HUES64 (cell line): ENCODE data around the gene GNA14.

ENCODE experiments used
- H3K27ac ChIP-seq: 2 replicates; pipeline ENCODE4 v1.7.0; 2013; ENCODE audit warnings: low read depth, low read length, inconsistent platforms
- H3K27me3 ChIP-seq: 2 replicates; pipeline ENCODE4 v1.6.1; 2013; ENCODE audit warnings: mild to moderate bottlenecking, low read length; ENCODE audit not compliant: insufficient read depth
- H3K36me3 ChIP-seq: 2 replicates; pipeline ENCODE4 v1.6.1; 2013; ENCODE audit warnings: mild to moderate bottlenecking, low read length; ENCODE audit not compliant: insufficient read depth
- H3K4me1 ChIP-seq: 2 replicates; pipeline ENCODE4 v1.6.1; 2013; ENCODE audit warnings: mild to moderate bottlenecking, low read length, moderate library complexity; ENCODE audit not compliant: insufficient read depth
- H3K4me3 ChIP-seq: 2 replicates; pipeline ENCODE4 v1.5.1; 2013; ENCODE audit warnings: mild to moderate bottlenecking, low read length, moderate library complexity
- H3K9ac ChIP-seq: 2 replicates; pipeline ENCODE4 v1.6.1; 2013; ENCODE audit warnings: mild to moderate bottlenecking, low read depth, low read length
- H3K9me3 ChIP-seq: 2 replicates; pipeline ENCODE4 v1.6.1; 2013; ENCODE audit warnings: low read depth, low read length; ENCODE audit not compliant: insufficient read depth
- WGBS: fragments of 150-250, 120-280 bp; methylation state at CpG from one replicate; pipeline ENCODE4 v1.1.7; 2013; ENCODE audit warnings: missing lambda C conversion rate; 5-methylcytosine and 5-hydroxymethylcytosine counted together

GNA14 gene

GRCh38 chr9:77599492-77599891, 48.6 kb downstream of the GNA14 start:
- Histone ChIP-seq H3K36me3 (no peaks in the 10 kb centered on the region), H3K9ac (no peak overlapping the region), H3K4me1 (peaks cover 35% of the 10 kb centered on the region), H3K27me3 (no peaks in the 10 kb centered on the region), H3K27ac (no peak overlapping the region), H3K9me3 (no peaks in the 10 kb centered on the region), H3K4me3 (no peak overlapping the region)
- 92% methylated on average over 7 of the region's 8 CpGs for WGBS

GRCh38 chr9:77598991-77599390, 49.1 kb downstream of the GNA14 start:
- Histone ChIP-seq H3K27me3 (no peaks in the 10 kb centered on the region), H3K9ac (no peak overlapping the region), H3K4me1 (peaks cover 31% of the 10 kb centered on the region), H3K36me3 (no peaks in the 10 kb centered on the region), H3K9me3 (no peaks in the 10 kb centered on the region), H3K27ac (no peak overlapping the region), H3K4me3 (no peak overlapping the region)
- 93% methylated on average over 3 of the region's 3 CpGs for WGBS

GRCh38 chr9:77598524-77598923, 49.6 kb downstream of the GNA14 start:
- Histone ChIP-seq H3K36me3 (no peaks in the 10 kb centered on the region), H3K9me3 (no peaks in the 10 kb centered on the region), H3K4me3 (no peak overlapping the region), H3K4me1 (peaks cover 29% of the 10 kb centered on the region), H3K27me3 (no peaks in the 10 kb centered on the region), H3K9ac (no peak overlapping the region), H3K27ac (no peak overlapping the region)
- 90% methylated on average over 3 of the region's 3 CpGs for WGBS

DNA sequence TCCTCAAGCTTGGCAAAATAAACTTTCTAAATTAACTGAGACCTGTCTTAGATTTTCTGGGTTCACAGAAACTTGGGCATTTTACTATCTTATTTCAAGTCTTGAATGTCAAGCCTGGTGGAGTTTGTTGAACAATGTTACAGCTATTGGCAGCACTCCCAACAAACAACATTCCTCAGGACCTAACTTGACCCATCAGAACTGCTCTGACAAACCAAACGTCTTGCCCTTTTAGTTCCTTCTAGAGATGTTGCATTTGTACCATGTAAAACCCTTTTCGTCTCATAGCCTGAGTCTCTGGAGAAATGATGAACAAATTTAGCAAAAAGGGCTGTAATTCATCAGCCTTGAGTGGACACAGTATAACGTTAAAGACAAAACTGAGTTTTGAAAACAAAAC, 51.1 kb downstream of the GNA14 start:
- Histone ChIP-seq H3K27me3 (no peaks in the 10 kb centered on the region), H3K9ac (no peak overlapping the region), H3K36me3 (no peaks in the 10 kb centered on the region), H3K9me3 (no peaks in the 10 kb centered on the region), H3K27ac (no peak overlapping the region), H3K4me1 (peaks cover 21% of the 10 kb centered on the region), H3K4me3 (no peak overlapping the region)
- 93% methylated on average over 3 of the region's 3 CpGs for WGBS

DNA sequence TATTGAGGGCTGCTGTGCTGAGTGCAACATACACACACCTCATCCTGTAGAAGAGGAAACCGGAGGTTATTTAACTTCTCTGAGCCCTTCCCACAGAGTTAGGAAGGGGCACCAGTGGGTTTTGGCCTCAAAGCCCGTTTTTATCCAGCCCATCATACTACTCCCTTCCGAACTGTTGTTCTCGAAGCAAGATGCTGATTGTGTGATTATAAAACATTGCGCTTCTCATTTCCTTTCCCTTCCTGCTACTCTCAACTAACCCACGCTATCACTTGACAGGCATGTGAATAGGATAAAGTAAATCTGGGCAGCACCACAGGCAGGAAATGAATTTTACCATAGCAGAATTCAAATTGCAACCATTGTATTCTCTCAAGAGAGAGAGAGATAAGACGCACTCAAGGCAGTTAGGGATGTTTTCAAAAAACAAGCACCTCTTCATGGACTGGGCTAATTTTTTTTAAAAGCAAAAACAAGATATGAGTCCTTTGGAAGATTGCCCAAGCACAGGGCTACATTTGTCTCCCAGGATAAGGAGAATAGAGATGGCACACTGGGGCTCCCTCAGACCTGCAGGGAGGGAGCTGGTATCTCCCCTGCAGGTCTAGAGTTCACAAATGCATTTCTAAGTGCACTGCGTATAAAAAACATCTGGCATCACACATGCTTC, 52.6 kb downstream of the GNA14 start:
- 93% methylated on average over 4 of the region's 8 CpGs for WGBS
- Histone ChIP-seq H3K9ac (no peak overlapping the region), H3K27ac (no peak overlapping the region), H3K27me3 (no peaks in the 10 kb centered on the region), H3K36me3 (no peaks in the 10 kb centered on the region), H3K4me1 (peaks cover 9% of the 10 kb centered on the region; the same call in 1 of the 2 replicates), H3K9me3 (no peaks in the 10 kb centered on the region), H3K4me3 (no peak overlapping the region)

- no peaks in the 10 kb centered on the region for H3K9me3 ChIP-seq
- no peak overlapping the region for H3K27ac ChIP-seq
- no peak overlapping the region for H3K4me3 ChIP-seq
- no peak overlapping the region for H3K9ac ChIP-seq
- H3K27me3 ChIP-seq = no peaks in the 10 kb centered on the region
- H3K36me3 ChIP-seq = no peaks in the 10 kb centered on the region
- peaks cover 9% of the 10 kb centered on the region; the same call in 1 of the 2 replicates for H3K4me1 ChIP-seq
- WGBS = 93% methylated on average over 3 of the region's 3 CpGs
Observed at GRCh38 chr9:77594963-77595362, 53.2 kb downstream of the GNA14 start.

GRCh38 chr9:77593528-77593927, 54.6 kb downstream of the GNA14 start:
- H3K36me3 ChIP-seq = no peaks in the 10 kb centered on the region
- 92% methylated on average over 4 of the region's 4 CpGs for WGBS
- H3K4me1 ChIP-seq = peaks cover 21% of the 10 kb centered on the region
- no peaks in the 10 kb centered on the region for H3K27me3 ChIP-seq
- no peak overlapping the region for H3K4me3 ChIP-seq
- no peaks in the 10 kb centered on the region for H3K9me3 ChIP-seq
- H3K9ac ChIP-seq = no peak overlapping the region
- no peak overlapping the region for H3K27ac ChIP-seq

DNA sequence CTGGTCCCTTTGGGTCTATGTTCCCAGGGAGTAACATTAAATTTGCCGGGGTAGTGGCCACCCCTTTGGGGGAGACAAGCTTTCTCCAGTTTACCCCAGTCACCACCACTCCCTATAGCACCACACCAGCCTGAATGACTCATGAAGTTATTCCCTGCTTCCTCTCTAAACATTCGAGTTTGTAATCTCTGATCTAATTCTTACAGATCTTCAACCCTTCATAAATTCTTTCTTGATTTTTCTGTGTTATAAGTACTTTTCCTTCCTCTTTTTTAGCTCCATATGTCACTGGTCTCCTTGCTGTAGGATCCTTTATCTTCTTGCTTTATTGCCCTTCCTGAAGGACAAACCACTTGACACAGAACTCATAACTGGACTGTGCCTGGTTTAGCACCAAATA, 55.6 kb downstream of the GNA14 start:
- Histone ChIP-seq H3K4me1 (peaks cover 31% of the 10 kb centered on the region), H3K36me3 (no peaks in the 10 kb centered on the region), H3K27ac (no peak overlapping the region), H3K9ac (no peak overlapping the region), H3K9me3 (no peaks in the 10 kb centered on the region), H3K4me3 (no peak overlapping the region), H3K27me3 (no peaks in the 10 kb centered on the region)
- WGBS = 94% methylated on average over 2 of the region's 2 CpGs

- 79% methylated on average over 5 of the region's 6 CpGs for WGBS
- Histone ChIP-seq H3K27me3 (no peaks in the 10 kb centered on the region), H3K27ac (peak overlapping the region; percentile 73), H3K9ac (peak overlapping the region; percentile 14; the same call in 1 of the 2 replicates), H3K9me3 (no peaks in the 10 kb centered on the region), H3K36me3 (no peaks in the 10 kb centered on the region), H3K4me1 (peaks cover 49% of the 10 kb centered on the region), H3K4me3 (no peak overlapping the region)
Observed at GRCh38 chr9:77589046-77589795, 58.9 kb downstream of the GNA14 start.

DNA sequence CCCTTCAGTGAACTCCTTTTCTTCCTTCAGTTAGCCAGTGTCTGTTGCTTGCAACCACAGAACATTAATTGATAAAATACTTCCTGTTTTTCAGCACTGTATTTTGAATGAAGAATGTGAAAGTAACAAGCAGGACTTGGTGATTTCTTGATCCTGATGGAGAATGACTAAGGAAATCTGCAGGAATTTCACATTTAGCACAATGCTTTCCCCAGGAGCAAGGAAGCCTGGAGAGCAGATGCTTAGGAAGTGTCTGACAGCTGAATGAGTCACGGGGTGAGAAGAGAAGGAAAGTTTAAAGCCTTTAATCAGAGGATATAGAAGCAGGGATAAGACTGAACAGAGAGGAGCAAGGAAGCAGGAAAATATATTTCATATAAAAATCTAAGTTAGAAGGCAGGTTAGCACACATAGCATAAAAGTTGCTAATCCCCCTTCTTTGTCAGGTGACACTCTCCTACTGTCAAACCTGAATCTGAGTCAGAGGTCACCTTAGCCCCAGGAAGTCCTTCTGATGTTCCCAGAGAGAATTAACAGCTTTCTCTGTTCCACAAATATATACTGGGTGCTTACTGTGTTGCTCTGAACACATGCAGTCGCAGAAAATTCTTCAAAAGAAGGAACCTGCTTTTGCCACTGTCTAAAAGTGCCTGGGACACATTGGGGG, 59.7 kb downstream of the GNA14 start:
- 21% methylated on average over 2 of the region's 2 CpGs for WGBS
- H3K9me3 ChIP-seq = no peaks in the 10 kb centered on the region
- peak overlapping the region; percentile 73 for H3K27ac ChIP-seq
- H3K9ac ChIP-seq = peak overlapping the region; percentile 47; the same call in 1 of the 2 replicates
- no peak overlapping the region for H3K4me3 ChIP-seq
- no peaks in the 10 kb centered on the region for H3K36me3 ChIP-seq
- H3K4me1 ChIP-seq = peaks cover 56% of the 10 kb centered on the region
- H3K27me3 ChIP-seq = no peaks in the 10 kb centered on the region

- peak overlapping the region; percentile 73 for H3K27ac ChIP-seq
- WGBS = 72% methylated on average over 2 of the region's 2 CpGs
- H3K27me3 ChIP-seq = no peaks in the 10 kb centered on the region
- H3K4me3 ChIP-seq = no peak overlapping the region
- H3K4me1 ChIP-seq = peaks cover 61% of the 10 kb centered on the region
- peak overlapping the region; percentile 47; the same call in 1 of the 2 replicates for H3K9ac ChIP-seq
- H3K9me3 ChIP-seq = no peaks in the 10 kb centered on the region
- H3K36me3 ChIP-seq = no peaks in the 10 kb centered on the region
Observed at GRCh38 chr9:77587851-77588250, 60.3 kb downstream of the GNA14 start.
